Activated CD4-positive, CD25-positive, alpha-beta regulatory T cell treated with anti-CD3 and anti-CD28 coated beads, Interleukin-2, amount 50 U/mL, for 72 hours (primary cell): Measurements from ENCODE around the gene CAPZA2.
"Not testable (repeated sequence)": the region's sequence is repeated elsewhere in the genome, so short reads cannot be mapped to it uniquely, and the experiment has no call there.

Source experiments
- DNase-seq: peaks from one replicate; pipeline ENCODE4 v3.0.0; 2021

Gene CAPZA2

GRCh38 chr7:116955801-116956476, 93.6 kb downstream of the CAPZA2 start:
- DNase-seq: no peak

- DNase-seq: no peak
Measured at GRCh38 chr7:116956477-116956804, 94.1 kb downstream of the CAPZA2 start.

DNA sequence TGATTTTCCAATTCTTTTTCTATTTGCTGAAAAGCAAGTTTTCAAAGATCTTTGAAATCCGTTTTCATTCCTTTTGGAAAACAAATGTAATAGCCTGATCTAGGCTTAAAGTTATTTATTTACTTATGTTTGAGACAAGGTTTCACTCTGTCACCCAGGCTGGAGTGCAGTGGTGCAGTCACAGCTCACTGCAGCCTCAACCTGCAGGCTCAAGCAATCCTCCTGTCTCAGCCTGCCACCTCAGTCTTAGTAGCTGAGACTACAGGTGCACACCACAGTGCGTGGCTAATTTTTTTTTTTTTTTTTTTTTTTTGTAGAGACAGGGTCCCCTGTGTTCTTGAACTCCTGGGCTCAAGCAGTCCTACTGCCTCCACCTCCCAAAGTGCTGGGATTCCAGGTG, 95.5 kb downstream of the CAPZA2 start:
- no peak for DNase-seq

DNA sequence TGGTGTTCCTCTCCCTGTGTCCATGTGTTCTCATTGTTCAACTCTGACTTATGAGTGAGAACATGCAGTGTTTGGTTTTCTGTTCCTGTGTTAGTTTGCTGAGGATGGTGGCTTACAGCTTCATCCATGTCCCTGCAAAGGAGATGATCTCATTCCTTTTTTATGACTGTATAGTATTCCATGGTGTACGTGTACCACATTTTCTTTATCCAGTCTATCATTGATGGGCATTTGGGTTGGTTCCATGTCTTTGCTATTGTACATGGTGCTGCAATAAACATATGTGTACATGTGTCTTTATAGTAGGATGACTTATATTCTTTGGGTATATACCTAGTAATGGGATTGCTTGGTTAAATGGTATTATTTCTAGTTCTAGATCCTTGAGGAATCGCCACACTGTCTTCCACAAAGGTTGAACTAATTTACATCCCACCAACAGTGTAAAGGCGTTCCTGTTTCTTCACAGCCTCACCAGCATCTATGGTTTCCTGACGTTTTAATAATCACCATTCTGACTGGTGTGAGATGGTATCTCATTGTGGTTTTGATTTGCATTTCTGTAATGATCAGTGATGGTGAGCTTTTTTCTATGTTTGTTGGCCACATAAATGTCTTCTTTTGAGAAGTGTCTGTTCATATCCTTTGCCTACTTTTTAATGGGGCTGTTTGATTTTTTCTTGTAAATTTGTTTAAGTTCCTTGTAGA, 99.7 kb downstream of the CAPZA2 start:
- not testable (repeated sequence) for DNase-seq

GRCh38 chr7:116963234-116963633, 100.8 kb downstream of the CAPZA2 start:
- no peak for DNase-seq

GRCh38 chr7:116966601-116967000, 104.2 kb downstream of the CAPZA2 start:
- DNase-seq: no peak

DNA sequence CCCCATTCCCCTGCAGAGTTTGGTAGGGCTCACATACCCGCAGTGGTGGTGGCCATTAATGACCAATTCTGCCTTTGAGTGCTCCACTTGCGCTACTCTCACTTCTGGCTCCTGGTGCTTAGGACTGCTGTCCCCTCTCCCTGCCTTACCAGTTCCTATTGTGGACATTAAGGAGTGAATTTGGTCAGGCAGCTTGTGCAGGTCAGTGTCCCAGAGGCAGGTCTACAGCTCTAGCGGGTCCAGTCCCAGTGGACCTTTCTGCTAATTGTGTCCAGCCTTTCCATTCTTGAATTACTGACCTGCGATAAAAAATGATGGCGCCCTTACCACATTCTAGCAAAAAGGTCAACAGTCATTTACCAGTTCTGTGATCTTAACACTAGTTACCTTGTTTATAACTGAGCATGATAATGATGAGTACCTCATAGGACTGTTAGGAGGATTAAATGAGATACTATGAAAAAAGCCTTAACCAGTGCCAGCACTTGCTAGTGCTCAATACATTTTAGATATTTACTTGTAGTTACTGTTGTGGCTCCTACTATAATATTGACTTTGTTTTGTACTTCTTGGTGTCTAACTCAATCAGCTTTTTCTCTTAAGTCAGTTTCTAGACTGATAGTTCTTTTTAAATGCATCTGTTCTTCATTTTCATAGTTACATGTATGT, 105.0 kb downstream of the CAPZA2 start:
- no peak for DNase-seq

DNA sequence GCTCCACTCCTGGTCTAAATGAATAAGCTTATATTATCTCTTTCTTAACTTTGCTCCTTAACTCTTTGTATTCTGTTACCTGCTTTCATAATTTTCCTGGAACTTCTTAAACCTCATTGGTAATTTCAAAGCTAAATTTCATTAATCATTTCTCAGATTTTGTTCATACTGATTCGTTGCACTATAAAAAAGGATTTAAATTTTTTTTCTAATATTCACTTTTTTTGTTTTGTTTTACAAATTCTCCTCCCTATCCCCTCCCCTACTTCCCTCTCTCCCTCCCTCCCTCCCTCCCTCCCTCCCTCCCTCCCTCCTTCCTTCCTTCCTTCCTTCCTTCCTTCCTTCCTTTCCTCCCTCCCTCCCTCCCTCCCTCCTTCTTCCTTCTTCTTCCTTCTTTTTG, 105.6 kb downstream of the CAPZA2 start:
- DNase-seq: no peak

GRCh38 chr7:116968631-116969030, 106.2 kb downstream of the CAPZA2 start:
- no peak for DNase-seq

DNA sequence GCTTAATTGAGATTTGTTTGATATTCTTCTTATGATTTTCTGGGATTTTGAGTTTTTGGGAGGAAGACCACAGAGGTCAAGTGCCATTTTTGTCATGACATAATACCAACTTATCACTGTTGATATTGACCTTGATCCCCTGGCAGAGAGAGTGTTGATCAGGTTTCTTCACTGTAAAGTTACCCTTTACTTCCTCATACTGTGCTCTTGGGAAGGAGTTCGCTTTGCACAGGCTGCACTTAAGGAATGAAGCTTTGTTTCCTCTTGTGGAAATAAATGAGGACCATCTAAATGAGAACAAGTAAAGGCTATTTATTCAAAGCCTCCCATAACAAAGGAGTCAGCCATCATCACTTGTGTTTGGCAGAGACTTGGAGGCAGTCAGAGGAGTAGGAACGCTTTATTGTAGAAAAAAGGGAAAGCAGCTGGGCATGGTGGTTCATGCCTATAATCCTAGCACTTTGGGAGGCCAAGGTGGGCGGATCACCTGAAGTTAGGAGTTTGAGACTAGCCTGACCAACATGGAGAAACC, 107.0 kb downstream of the CAPZA2 start:
- no peak for DNase-seq

GRCh38 chr7:116970238-116970910, 108.0 kb downstream of the CAPZA2 start:
- DNase-seq: no peak

- DNase-seq: not testable (repeated sequence)
Measured at GRCh38 chr7:116971153-116971552, 108.8 kb downstream of the CAPZA2 start.
